Superior temporal gyrus (tissue), 1 donor: ENCODE results near the gene UCP2.

Experiments used
- DNase-seq: peaks from one replicate; pipeline ENCODE4 v3.0.0-alpha.2; 2016; ENCODE audit errors: extremely low spot score

Gene UCP2

DNA sequence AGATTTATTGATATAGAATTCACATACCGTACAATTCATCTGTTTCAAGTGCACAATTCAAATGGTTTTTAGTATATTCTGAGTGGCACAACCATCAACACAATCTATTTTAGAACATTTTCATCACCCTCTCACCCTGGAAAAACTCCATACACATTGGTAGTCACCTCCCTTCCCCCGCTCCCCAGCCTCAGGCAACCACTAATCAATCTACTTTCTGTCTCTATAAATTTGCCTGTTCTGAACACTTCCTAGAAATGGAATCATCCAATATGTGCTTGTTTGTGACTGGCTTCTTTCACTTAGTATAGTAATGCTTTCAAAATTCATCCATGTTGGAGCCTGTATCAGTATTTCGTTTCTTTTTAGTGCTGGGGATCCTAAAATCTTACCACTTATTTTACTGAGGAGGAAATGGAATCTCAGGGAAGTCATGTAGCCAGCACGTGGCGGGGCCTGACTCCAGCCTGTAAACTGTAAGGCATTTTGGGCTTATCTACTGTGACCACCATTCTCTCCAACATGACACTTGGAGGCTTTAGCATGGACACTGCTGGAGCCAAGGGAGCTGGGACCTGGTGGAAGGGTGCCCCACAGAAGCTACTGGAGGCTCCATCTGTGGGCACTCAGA, 27.1 kb upstream of the UCP2 start:
- no peak for DNase-seq

GRCh38 chr11:74009230-74009547, 26.5 kb upstream of the UCP2 start:
- no peak for DNase-seq

DNA sequence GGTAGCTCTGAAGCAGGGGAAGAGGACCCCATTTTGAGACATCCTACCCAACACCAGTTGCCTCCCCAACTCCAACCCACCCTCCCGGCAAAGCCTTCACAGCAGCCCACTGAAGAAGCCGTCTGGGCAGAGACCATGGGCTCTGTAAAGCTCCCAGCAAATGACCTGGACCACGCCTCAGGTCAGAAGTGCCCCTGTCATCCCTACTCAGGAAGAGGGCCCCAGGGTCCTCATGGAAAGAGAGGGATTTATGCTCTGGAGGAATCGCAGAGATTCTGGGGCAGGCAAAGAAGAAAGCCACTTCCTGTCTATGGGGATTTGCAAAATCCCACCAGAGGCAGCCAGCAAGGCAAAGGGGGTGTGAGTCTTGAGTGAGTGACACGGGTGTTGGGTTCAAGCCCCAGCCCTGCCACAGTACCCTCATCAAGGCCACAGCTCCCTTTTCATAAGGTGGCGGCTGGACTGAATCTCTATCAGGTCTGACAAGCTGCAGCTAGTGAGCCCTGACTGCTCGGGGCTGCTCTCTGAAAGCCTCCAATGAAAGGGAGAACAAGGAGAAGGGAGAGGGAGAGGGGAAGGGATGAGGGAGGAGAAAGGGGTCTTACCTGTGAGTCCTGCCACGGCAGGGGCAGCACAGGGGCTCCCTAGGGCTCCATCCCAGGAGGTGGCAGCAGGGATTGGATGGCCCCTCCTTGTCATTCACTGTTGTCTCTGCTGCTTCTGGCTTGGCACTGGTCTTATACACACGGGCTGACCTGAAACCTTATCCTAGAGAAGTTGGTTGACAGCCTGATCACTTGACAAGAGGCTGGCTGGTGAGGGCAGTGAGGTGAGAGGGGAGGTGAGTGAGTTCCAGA, 26.0 kb upstream of the UCP2 start, which contains the start of gene UCP3:
TSS of gene UCP3 (minus strand) at position 713 of the 857 bp plus-strand sequence. CDS start 2,043 bp downstream, outside the sequence.
- no peak for DNase-seq

DNA sequence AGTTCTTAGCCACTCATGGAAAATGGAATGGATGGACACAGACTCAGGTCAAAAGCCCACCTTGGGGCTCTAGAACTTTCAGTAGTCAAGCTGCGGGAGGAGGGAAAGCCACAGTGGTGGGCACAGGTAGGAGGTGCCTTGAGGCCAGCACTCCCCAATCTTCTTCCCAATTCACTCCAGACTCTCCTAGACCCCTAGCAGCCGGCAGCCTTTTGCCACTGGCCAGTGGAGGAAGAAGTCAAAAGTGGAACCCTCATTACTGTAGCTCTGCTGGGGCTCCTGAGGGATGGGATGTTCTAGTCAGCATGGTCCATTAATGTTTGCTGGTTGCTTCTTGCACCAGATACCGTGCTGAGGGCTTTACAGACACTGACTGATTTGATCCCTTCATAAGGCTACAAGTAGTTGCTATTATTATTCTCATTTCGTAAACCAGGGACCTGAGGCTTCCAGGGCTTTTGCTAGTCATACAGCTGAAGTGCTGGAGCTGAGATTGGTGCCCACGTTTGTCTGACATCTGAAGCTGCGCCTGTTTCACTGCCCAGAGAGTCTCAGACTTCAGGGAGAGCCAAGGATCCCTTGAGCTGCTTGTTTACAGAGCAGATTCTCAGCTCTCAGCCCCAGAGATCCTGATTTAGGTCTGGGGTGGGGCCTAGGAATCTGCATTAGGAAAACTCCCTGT, 25.2 kb upstream of the UCP2 start:
- no peak for DNase-seq

- DNase-seq: no peak
Measured at GRCh38 chr11:74006743-74007304, 24.2 kb upstream of the UCP2 start.

GRCh38 chr11:74005721-74006517, 23.3 kb upstream of the UCP2 start:
- no peak for DNase-seq

- DNase-seq: no peak
Measured at GRCh38 chr11:74004759-74005615, 22.3 kb upstream of the UCP2 start.

DNA sequence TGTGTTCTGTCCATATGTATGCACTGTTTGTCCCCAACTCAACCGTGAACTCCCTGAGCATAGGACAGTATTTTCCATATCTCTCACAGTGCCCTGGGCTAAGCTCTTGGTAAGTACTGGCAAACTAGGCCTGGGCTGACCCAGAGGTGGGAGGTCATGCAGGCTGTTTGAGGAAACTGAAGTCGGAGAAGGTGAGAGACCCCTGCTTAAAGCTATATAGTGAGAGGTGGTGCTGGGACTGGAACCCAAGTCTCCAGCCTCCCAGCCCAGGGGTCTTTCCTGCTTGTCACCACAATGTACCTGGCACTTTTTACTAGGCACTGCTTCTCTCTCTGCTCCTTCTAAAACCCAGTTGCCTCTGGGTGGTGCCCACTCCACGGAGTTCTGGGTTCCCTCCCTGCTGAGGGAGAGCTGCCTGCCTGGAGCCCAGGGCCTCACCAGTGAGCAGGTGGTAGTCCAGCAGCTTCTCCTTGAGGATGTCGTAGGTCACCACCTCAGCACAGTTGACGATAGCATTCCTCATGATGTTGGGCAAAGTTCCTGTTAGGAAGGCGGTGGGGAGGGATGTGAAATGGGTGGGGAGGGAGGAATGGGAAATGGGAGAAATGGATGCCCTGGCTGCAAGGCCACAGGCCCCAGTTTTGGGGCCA, 21.5 kb upstream of the UCP2 start:
- no peak for DNase-seq

DNA sequence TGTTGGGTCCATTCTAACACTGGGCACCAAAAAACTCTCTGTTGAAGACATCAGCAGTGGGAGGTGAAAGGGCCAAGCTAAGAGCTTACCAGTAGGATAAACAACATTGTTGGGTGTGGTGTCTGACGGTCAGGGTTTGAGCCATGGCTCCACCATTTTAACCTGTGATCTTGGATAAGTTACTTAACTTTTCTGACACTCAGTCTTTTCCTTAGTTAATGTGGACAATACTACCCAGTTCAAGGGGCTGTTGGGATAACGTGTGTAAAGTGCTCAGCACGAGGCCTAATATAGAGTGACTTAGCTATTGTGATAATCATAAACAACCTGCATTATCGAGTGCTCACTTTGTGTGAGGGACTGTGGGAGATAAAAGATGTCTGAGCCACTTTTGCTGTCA, 20.2 kb upstream of the UCP2 start:
- no peak for DNase-seq

DNA sequence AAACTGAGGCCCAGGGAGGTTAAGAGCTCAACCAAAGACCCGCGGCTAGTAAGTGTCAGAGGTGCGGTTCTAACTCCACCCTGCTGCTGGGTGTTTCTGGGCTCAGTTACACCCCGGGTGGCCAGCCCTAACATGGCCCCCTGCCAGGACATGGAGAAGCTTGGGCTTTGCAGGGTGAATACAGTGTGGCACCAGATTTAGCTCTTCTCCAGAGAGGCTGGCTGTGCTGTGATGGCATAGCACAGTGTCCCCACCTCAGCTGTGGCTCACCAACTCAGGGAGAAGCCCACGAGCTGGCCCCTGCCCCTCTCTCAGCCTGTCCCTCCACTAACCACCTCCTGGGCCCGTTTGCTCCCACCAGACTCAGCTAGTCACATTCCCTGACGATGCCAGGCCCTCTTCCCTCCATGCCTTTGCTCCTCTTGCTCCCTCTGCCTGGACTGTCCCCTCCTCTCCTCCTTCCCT, 19.2 kb upstream of the UCP2 start:
- DNase-seq: no peak

GRCh38 chr11:74000307-74001133, 17.9 kb upstream of the UCP2 start:
- no peak for DNase-seq

DNA sequence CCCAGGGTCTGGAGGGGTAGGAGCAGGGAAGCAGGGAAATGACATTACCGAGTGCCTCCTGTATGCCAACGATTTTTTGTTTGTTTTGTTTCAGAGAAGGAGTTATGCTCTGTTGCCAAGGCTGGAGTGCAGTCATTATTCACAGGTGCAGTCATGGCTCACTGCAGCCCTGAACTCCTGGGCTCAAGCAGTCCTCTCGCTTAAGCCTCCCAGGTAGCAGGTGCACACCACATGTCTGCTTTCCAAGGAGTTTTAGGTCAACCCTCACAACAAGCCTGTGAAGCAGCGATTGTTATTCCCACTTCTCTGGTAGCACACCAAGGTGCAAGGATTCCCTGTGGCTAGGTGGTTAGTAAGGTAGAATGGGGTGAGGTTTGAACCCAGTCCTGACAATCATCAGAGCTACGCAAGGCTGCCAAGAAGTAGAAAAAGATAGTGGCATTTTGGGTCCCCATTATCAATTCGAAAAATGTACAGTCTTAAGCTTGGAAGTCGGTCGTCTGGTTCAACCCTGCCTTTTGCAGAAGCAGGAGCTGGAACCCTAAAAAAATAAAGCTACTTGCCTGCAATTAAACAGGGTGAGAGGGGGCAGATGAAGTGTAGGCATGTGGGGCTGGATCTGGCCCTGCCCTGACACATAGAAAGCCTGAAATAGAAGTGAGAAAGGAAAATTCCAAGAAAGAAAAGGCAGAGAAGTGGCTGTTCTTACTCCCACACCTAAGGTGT, 17.1 kb upstream of the UCP2 start:
- no peak for DNase-seq

- no peak for DNase-seq
Measured at GRCh38 chr11:73998846-73999575, 16.4 kb upstream of the UCP2 start.

GRCh38 chr11:73997120-73997770, 14.6 kb upstream of the UCP2 start:
- no peak for DNase-seq

- DNase-seq: no peak
Measured at GRCh38 chr11:73996161-73996747, 13.6 kb upstream of the UCP2 start.

- DNase-seq: no peak
Measured at GRCh38 chr11:73995731-73996130, 13.1 kb upstream of the UCP2 start.

GRCh38 chr11:73995247-73995646, 12.6 kb upstream of the UCP2 start:
- no peak for DNase-seq
